Dendritic cell treated with granulocyte-macrophage colony-stimulating factor and Interleukin-4, amounts not matched to agents 40 ng/mL and 50 ng/mL, for 4 days (primary cell): Measurements from ENCODE around the gene PLA2G1B.
A peak's percentile ranks its signal among the peaks of the same experiment; 100 is the strongest.

Experiments used
- H3K27ac Mint-ChIP-seq: one replicate; pipeline ENCODE4 v1.8.0; 2022; ENCODE audit warnings: mild to moderate bottlenecking, mixed read lengths
- H3K27me3 Mint-ChIP-seq: one replicate; pipeline ENCODE4 v1.8.0; 2022; ENCODE audit warnings: mild to moderate bottlenecking, mixed read lengths
- H3K36me3 Mint-ChIP-seq: one replicate; pipeline ENCODE4 v1.8.0; 2022; ENCODE audit warnings: low read depth, mixed read lengths
- H3K4me1 Mint-ChIP-seq: one replicate; pipeline ENCODE4 v1.8.0; 2022; ENCODE audit warnings: low read depth, mixed read lengths
- H3K4me3 Mint-ChIP-seq: one replicate; pipeline ENCODE4 v1.8.0; 2022; ENCODE audit warnings: mild to moderate bottlenecking, moderate library complexity, mixed read lengths
- H3K9me3 Mint-ChIP-seq: one replicate; pipeline ENCODE4 v1.8.0; 2022; ENCODE audit warnings: mixed read lengths
- intact Hi-C: fragments of 100-400 bp; cut with micrococcal nuclease; formaldehyde crosslinking; loops from one replicate; pipeline ENCODE4 v1.15.0; 2022

The PLA2G1B gene

GRCh38 chr12:120327593-120327992, at the start of gene PLA2G1B:
Gene PLA2G1B (minus strand): TSS chr12:120327779. CDS start chr12:120327753, 26 bp downstream.
- intact Hi-C loops = loop anchor here (10.0 kb wide), 1 partner anchor 107 kb away; the partner anchor contains the start of gene COX6A1
- Mint-ChIP-seq H3K4me1 (peaks cover 11% of the 10 kb centered on the region), H3K27me3 (peaks cover 14% of the 10 kb centered on the region), H3K4me3 (no peak within 1 kb of the TSS), H3K27ac (no peak within 1 kb of the TSS), H3K9me3 (no peaks in the 10 kb centered on the region), H3K36me3 (no peaks in the 10 kb centered on the region)

- Mint-ChIP-seq H3K4me3 (no peak overlapping the region), H3K27me3 (peaks cover 70% of the 10 kb centered on the region), H3K9me3 (no peaks in the 10 kb centered on the region), H3K36me3 (no peaks in the 10 kb centered on the region), H3K4me1 (peaks cover 6% of the 10 kb centered on the region), H3K27ac (no peak overlapping the region)
- intact Hi-C loops = no loop called here
These were observed 49.5 kb upstream of the PLA2G1B start for GRCh38 chr12:120376934-120377572.

- H3K27ac Mint-ChIP-seq = no peak overlapping the region
- H3K9me3 Mint-ChIP-seq = no peaks in the 10 kb centered on the region
- H3K4me3 Mint-ChIP-seq = no peak overlapping the region
- H3K4me1 Mint-ChIP-seq = peaks cover 6% of the 10 kb centered on the region
- no peaks in the 10 kb centered on the region for H3K36me3 Mint-ChIP-seq
- intact Hi-C loops = no loop called here
- peaks cover 74% of the 10 kb centered on the region for H3K27me3 Mint-ChIP-seq
These were observed 48.8 kb upstream of the PLA2G1B start for GRCh38 chr12:120376416-120376815.

- H3K9me3 Mint-ChIP-seq = no peaks in the 10 kb centered on the region
- H3K4me3 Mint-ChIP-seq = no peak overlapping the region
- H3K27me3 Mint-ChIP-seq = peaks cover 75% of the 10 kb centered on the region
- H3K36me3 Mint-ChIP-seq = no peaks in the 10 kb centered on the region
- H3K4me1 Mint-ChIP-seq = peaks cover 6% of the 10 kb centered on the region
- no peak overlapping the region for H3K27ac Mint-ChIP-seq
- intact Hi-C loops = no loop called here
These were observed 48.4 kb upstream of the PLA2G1B start for GRCh38 chr12:120376009-120376408.

- no peak overlapping the region for H3K27ac Mint-ChIP-seq
- intact Hi-C loops = no loop called here
These were observed 46.1 kb upstream of the PLA2G1B start for GRCh38 chr12:120373683-120374082.

GRCh38 chr12:120370343-120371243, 43.0 kb upstream of the PLA2G1B start:
- H3K9me3 Mint-ChIP-seq = no peaks in the 10 kb centered on the region
- intact Hi-C loops = no loop called here
- peaks cover 7% of the 10 kb centered on the region for H3K4me1 Mint-ChIP-seq

More at GRCh38 chr12:120373683-120374082, 46.1 kb upstream of the PLA2G1B start:
- Mint-ChIP-seq H3K4me1 (peaks cover 13% of the 10 kb centered on the region), H3K9me3 (no peaks in the 10 kb centered on the region), H3K4me3 (no peak overlapping the region), H3K36me3 (no peaks in the 10 kb centered on the region), H3K27me3 (peaks cover 82% of the 10 kb centered on the region)

GRCh38 chr12:120369603-120370342, 42.2 kb upstream of the PLA2G1B start:
- H3K27me3 Mint-ChIP-seq = peaks cover 85% of the 10 kb centered on the region
- H3K4me3 Mint-ChIP-seq = peak overlapping the region; percentile 20
- no peaks in the 10 kb centered on the region for H3K36me3 Mint-ChIP-seq
- intact Hi-C loops = no loop called here
- no peaks in the 10 kb centered on the region for H3K9me3 Mint-ChIP-seq
- no peak overlapping the region for H3K27ac Mint-ChIP-seq
- H3K4me1 Mint-ChIP-seq = peaks cover 7% of the 10 kb centered on the region

More at GRCh38 chr12:120370343-120371243, 43.0 kb upstream of the PLA2G1B start:
- Mint-ChIP-seq H3K27ac (no peak overlapping the region), H3K4me3 (no peak overlapping the region), H3K27me3 (peaks cover 85% of the 10 kb centered on the region), H3K36me3 (no peaks in the 10 kb centered on the region)

GRCh38 chr12:120368789-120369602, 41.4 kb upstream of the PLA2G1B start, which contains the start of gene MSI1:
Gene MSI1 (minus strand): TSS chr12:120369164. CDS start chr12:120369091, 73 bp downstream.
- Mint-ChIP-seq H3K27me3 (peaks cover 82% of the 10 kb centered on the region), H3K4me1 (peaks cover 7% of the 10 kb centered on the region), H3K4me3 (peak within 1 kb of the TSS; percentile 20), H3K27ac (no peak within 1 kb of the TSS), H3K36me3 (no peaks in the 10 kb centered on the region), H3K9me3 (no peaks in the 10 kb centered on the region)
- intact Hi-C loops = no loop called here

- no peak overlapping the region for H3K4me3 Mint-ChIP-seq
- intact Hi-C loops = no loop called here
These were observed 40.6 kb upstream of the PLA2G1B start for GRCh38 chr12:120367924-120368788.

GRCh38 chr12:120367233-120367923, 39.8 kb upstream of the PLA2G1B start:
- Mint-ChIP-seq H3K27me3 (peaks cover 84% of the 10 kb centered on the region), H3K27ac (no peak overlapping the region), H3K4me3 (no peak overlapping the region), H3K9me3 (no peaks in the 10 kb centered on the region), H3K36me3 (no peaks in the 10 kb centered on the region), H3K4me1 (peaks cover 7% of the 10 kb centered on the region)
- intact Hi-C loops = no loop called here

More at GRCh38 chr12:120367924-120368788, 40.6 kb upstream of the PLA2G1B start:
- Mint-ChIP-seq H3K4me1 (peaks cover 7% of the 10 kb centered on the region), H3K36me3 (no peaks in the 10 kb centered on the region), H3K9me3 (no peaks in the 10 kb centered on the region), H3K27ac (no peak overlapping the region), H3K27me3 (peaks cover 84% of the 10 kb centered on the region)

GRCh38 chr12:120366845-120367232, 39.3 kb upstream of the PLA2G1B start:
- Mint-ChIP-seq H3K27me3 (peaks cover 85% of the 10 kb centered on the region), H3K4me3 (no peak overlapping the region), H3K27ac (no peak overlapping the region), H3K36me3 (no peaks in the 10 kb centered on the region), H3K4me1 (peaks cover 9% of the 10 kb centered on the region), H3K9me3 (no peaks in the 10 kb centered on the region)
- intact Hi-C loops = no loop called here

GRCh38 chr12:120366341-120366705, 38.7 kb upstream of the PLA2G1B start:
- Mint-ChIP-seq H3K4me1 (peaks cover 13% of the 10 kb centered on the region), H3K4me3 (no peak overlapping the region), H3K9me3 (no peaks in the 10 kb centered on the region), H3K27me3 (peaks cover 83% of the 10 kb centered on the region), H3K27ac (no peak overlapping the region), H3K36me3 (no peaks in the 10 kb centered on the region)
- intact Hi-C loops = no loop called here
